ENCODE data around the gene ROPN1L. TPM values are rescaled to one million over a fixed set of nuclear protein-coding genes. Genes with fewer than 3 reads are reported as not detected.

ROPN1L gene
- total and polyA plus RNA-seq, 2 experiments from 2014 or later = 0.30 TPM; not detected in 1

GRCh38 chr5:10502578-10502977 is 60.9 kb downstream of the ROPN1L start:
- Histone ChIP-seq H4K20me1 (ENCODE audit: insufficient read depth, poor library complexity, severe bottlenecking) (no peaks in the 10 kb centered on the region), H3K4me3 (no peak overlapping the region), H3K9me3 (ENCODE audit: low read depth) (no peaks in the 10 kb centered on the region), H3K9me2 (replicated peaks; ENCODE audit: insufficient read depth) (no peaks in the 10 kb centered on the region), H3K36me3 (replicated peaks; ENCODE audit: insufficient read depth, low read depth) (no peaks in the 10 kb centered on the region), H3K27ac (no peak overlapping the region), H3K79me2 (no peaks in the 10 kb centered on the region), H3K27me3 (no peaks in the 10 kb centered on the region), H3K4me1 (ENCODE audit: insufficient read depth) (peaks cover 8% of the 10 kb centered on the region), H2AFZ (no peak overlapping the region), H3K4me2 (no peak overlapping the region)
- 92% methylated on average over 10 of the region's 10 CpGs for WGBS (ENCODE audit: low lambda C conversion rate, missing lambda C conversion rate)
- DNase-seq (ENCODE audit: low spot score) = no peak
- TF ChIP-seq EZH2phosphoT487 (IDR thresholded peaks at IDR 0.05; ENCODE audit: low read depth, severe bottlenecking, unreplicated experiment) = no peak
- no peak for TF ChIP-seq CTCF (IDR thresholded peaks at IDR 0.05; ENCODE audit: poor library complexity)
- TF ChIP-seq EZH2 (IDR thresholded peaks at IDR 0.05; ENCODE audit: borderline replicate concordance) = no peak

GRCh38 chr5:10503321-10503720 is 61.6 kb downstream of the ROPN1L start:
- Histone ChIP-seq H3K79me2 (no peaks in the 10 kb centered on the region), H3K27me3 (no peaks in the 10 kb centered on the region), H3K36me3 (replicated peaks; ENCODE audit: insufficient read depth, low read depth) (no peaks in the 10 kb centered on the region), H2AFZ (no peak overlapping the region), H3K9me2 (replicated peaks; ENCODE audit: insufficient read depth) (no peaks in the 10 kb centered on the region), H3K9me3 (ENCODE audit: low read depth) (no peaks in the 10 kb centered on the region), H4K20me1 (ENCODE audit: insufficient read depth, poor library complexity, severe bottlenecking) (no peaks in the 10 kb centered on the region), H3K4me3 (no peak overlapping the region), H3K27ac (no peak overlapping the region), H3K4me2 (no peak overlapping the region), H3K4me1 (ENCODE audit: insufficient read depth) (peaks cover 16% of the 10 kb centered on the region)
- TF ChIP-seq EZH2 (IDR thresholded peaks at IDR 0.05; ENCODE audit: borderline replicate concordance) (no peak), EZH2phosphoT487 (IDR thresholded peaks at IDR 0.05; ENCODE audit: low read depth, severe bottlenecking, unreplicated experiment) (no peak), CTCF (IDR thresholded peaks at IDR 0.05; ENCODE audit: poor library complexity) (no peak)
- no peak for DNase-seq (ENCODE audit: low spot score)
- 94% methylated on average over 7 of the region's 7 CpGs for WGBS (ENCODE audit: low lambda C conversion rate, missing lambda C conversion rate)

- WGBS (ENCODE audit: low lambda C conversion rate, missing lambda C conversion rate) = 67% methylated on average over 8 of the region's 8 CpGs
- Histone ChIP-seq H3K4me3 (no peak overlapping the region), H3K36me3 (replicated peaks; ENCODE audit: insufficient read depth, low read depth) (no peaks in the 10 kb centered on the region), H4K20me1 (ENCODE audit: insufficient read depth, poor library complexity, severe bottlenecking) (no peaks in the 10 kb centered on the region), H3K9me2 (replicated peaks; ENCODE audit: insufficient read depth) (no peaks in the 10 kb centered on the region), H3K79me2 (no peaks in the 10 kb centered on the region), H3K27ac (no peak overlapping the region), H3K9me3 (ENCODE audit: low read depth) (no peaks in the 10 kb centered on the region), H3K27me3 (no peaks in the 10 kb centered on the region), H2AFZ (no peak overlapping the region), H3K4me1 (ENCODE audit: insufficient read depth) (peaks cover 17% of the 10 kb centered on the region), H3K4me2 (no peak overlapping the region)
- DNase-seq (ENCODE audit: low spot score) = no peak
- no peak for TF ChIP-seq CTCF (IDR thresholded peaks at IDR 0.05; ENCODE audit: poor library complexity)
- no peak for TF ChIP-seq EZH2 (IDR thresholded peaks at IDR 0.05; ENCODE audit: borderline replicate concordance)
- TF ChIP-seq EZH2phosphoT487 (IDR thresholded peaks at IDR 0.05; ENCODE audit: low read depth, severe bottlenecking, unreplicated experiment) = no peak
Measured at GRCh38 chr5:10503997-10504793, 62.5 kb downstream of the ROPN1L start.

Measured in hepatocyte (in vitro differentiated cells).